GM19395 (cell line): ENCODE data around the gene PDGFD.

Experiments used
- ATAC-seq: cut with Tn5 transposase; IDR thresholded peaks from one replicate; pipeline ENCODE4 v1.9.1; 2021; ENCODE audit warnings: mild to moderate bottlenecking, moderate library complexity; ENCODE audit not compliant: unreplicated experiment

Gene PDGFD

DNA sequence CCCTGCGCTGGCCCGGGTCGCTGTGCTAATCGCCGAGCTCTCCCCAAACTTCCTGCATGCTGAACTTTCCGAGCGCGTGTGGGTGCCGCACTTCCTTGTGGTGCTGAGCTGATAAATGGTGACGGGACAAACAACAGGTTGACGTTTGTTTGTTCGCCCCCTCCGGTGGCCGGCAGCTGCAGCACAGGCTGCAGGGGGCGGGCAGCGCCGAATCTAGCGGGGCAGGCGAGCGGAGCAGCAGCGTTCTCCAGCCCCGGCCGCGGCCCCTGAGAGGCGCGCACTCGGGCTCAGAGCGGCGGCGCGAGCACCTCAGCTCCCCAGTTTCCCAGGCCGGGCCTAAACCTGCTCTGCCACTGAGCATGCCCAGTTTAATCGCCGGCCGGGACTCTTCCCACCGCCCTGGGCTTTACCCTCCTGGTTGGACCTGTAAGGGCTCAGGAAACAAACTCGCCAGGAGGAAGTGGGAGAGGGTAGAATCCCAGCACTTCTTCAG is at the start of gene PDGFD:
TSS of gene PDGFD (minus strand) at position 120 of the 493 bp plus-strand sequence.
- peak; percentile 95 for ATAC-seq

DNA sequence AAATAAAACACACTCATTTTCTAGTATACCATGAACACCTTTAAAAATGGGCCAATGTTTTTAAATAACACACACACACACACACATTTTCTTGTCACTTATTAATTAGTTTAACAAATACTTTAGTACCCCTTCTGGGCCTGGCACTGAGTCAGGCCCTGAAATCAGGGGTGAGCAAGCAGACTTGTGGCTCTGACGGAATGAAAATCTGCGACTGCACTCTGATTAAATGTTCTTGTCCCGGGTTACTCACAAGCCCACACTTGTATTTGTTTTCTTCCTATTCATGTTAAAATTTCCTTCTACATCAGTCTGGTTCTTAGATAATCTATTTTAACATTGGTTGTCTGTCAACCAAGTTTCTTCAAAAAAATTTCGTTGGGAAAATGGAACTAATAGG is 43.0 kb upstream of the PDGFD start:
- ATAC-seq, result no peak

DNA sequence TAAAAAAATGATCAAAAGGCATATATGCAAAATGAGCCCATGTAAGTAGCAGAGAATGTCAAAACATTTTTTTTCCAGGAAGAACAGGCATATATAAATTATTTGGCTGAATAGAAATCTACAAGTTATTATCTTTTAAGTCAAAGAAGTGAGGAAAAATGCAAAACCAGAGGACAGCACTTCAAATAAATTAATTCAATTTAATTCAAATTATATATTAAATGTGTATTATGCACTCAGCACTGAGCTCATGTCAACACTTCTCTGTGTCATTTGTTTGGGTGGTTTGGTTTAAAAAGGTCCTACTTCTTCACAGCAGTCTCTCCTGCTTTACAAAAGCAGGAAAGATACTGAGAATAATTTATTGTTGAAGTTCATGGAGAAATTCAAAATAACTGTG is 41.9 kb upstream of the PDGFD start:
- no peak for ATAC-seq

DNA sequence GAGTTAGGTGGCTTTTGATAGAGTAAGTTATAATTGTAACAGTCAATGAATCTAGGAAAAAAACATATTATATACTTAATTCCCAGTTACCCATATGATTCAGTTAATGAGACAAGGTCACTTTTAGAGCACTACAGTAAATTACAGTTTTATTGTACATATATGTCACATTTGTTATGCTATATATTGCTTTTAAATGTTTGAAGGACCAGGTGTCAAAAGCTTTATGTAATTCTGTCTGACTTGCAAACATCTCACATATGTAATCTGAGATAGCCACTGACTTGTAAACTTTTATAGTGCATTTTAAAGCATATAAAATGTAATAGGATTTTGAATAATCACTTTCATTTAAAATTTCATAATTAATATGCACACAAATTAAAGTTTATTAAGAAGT is 36.7 kb upstream of the PDGFD start:
- no peak for ATAC-seq

DNA sequence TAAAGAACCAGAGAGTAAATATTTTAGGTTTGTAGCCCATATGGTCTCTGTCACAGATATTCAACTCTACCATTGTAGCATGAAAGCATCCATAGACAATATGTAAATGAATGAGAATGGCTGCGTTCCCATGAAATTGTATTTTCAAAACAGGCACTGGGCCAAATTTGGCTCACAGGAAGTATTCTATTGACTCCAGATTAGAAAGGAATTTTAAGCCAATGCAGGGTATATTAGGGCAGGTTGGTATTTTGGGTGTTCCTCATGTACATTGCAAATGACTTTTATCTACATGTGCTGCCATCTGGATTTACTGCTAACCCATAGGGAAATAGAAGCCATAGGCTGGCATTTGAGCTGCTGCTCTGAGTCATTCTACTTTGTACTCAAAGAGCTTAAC is 35.1 kb upstream of the PDGFD start:
- no peak for ATAC-seq

DNA sequence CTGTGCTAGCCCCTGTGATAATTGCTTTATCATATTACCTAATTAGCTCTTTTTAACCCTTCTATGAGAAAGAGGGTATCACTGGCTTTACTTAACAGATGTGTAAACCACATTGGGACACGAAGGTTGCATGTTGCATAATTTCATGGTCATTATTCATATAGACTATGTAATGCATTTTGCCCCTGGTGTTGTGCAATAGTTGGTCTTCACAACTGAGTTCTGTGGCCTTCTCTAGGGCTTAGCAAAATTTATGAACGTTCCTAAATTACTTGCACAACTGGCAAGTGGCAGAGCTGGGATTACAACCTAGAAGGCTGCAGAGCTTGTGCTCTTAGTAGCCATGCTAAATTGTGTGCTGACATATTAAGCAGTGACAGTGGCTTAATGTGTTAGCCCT is 34.6 kb upstream of the PDGFD start:
- no peak for ATAC-seq

DNA sequence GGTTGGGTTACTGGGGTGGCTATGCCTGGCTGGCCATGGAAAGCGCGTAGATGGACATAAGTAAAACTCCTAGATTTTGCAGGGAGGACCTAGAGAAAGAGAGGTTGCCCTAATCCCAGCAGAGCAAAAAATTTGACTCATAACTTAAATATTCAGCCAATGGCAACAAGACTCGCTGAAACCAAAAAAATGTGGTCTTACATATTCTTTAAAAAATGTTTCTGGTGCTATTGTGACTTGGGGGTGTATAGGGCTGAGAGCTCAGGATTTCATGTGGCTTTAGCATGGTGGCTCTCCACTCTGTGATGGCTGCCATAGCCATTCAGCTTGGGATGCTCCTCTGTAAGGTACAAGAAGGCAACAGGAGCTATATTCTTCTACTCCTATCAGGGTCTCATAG is 27.2 kb upstream of the PDGFD start:
- no peak for ATAC-seq

DNA sequence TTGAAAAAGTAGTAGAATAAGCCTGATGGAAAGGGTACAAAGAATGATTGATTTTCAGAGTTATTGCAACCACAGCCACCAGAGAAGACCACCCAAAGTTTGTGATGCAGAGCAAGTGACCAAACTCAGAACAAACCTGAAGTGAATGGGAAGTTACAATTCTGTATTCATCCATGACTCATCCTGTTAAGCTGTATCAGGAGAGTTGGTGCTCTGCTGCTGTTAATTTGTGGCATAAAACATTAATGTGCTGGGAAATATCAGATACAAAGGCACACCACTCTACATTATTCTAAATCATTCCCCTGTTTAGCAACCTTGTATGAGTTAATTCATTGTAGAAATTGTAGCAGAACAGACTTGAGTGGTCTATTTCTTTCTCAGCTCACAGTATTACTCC is 19.6 kb upstream of the PDGFD start:
- ATAC-seq, result no peak

DNA sequence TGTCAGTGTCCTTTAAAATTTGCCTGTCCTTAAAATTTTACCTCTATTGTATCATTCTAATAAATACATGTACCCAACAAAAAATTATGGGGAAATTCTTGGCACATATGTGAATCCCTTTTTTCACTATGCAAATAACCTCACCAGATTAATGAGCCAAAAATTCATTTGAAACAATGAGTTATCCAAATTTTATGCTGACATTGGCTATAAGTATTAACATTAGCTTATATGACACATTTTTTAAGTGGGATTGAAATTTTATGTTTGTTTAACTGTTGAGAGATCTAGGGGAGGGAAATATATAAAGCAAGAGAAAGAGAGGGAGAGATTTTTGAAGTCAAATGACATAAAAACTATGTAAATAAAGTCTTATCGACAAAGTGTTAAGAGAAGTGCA is 11.8 kb upstream of the PDGFD start:
- ATAC-seq, result no peak

DNA sequence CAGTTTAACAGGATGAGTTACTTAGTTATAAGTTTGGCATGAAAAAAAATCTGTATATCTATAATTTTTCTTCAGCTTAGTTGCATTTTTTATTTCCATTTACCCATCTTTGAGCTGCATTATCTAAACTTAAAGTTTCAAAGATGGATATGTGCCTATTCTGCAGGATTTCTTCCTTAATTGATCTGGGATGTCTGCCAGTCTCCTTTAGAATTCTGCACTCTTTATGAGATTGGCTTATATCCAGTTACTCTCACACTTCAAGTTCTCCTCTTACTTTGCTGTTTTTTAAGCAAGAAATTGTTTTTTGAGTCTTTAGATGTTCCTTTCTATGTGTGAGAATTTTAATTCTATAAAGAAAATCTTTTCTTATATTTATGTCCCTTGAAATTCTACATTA is 5.1 kb upstream of the PDGFD start:
- no peak for ATAC-seq

DNA sequence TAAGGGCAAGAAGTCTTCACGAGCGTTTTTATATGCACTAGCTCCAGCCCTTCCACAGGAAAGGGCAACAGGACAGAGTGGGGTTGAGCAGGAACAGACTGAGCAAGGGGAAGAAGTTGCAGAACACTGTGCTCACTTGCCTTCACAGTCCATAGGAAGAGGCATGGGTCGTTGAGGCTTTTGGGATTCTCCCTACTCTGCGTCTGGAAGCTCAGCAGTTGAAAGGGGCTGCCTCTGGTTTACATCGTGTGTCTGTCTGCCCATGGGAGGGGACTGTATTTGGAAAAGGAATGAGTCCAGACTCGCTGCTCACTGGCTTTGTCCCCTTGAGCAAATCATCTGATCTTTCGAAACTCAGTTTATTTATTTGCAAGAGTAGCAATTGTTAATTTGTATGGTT is 1.1 kb upstream of the PDGFD start:
- no peak for ATAC-seq

DNA sequence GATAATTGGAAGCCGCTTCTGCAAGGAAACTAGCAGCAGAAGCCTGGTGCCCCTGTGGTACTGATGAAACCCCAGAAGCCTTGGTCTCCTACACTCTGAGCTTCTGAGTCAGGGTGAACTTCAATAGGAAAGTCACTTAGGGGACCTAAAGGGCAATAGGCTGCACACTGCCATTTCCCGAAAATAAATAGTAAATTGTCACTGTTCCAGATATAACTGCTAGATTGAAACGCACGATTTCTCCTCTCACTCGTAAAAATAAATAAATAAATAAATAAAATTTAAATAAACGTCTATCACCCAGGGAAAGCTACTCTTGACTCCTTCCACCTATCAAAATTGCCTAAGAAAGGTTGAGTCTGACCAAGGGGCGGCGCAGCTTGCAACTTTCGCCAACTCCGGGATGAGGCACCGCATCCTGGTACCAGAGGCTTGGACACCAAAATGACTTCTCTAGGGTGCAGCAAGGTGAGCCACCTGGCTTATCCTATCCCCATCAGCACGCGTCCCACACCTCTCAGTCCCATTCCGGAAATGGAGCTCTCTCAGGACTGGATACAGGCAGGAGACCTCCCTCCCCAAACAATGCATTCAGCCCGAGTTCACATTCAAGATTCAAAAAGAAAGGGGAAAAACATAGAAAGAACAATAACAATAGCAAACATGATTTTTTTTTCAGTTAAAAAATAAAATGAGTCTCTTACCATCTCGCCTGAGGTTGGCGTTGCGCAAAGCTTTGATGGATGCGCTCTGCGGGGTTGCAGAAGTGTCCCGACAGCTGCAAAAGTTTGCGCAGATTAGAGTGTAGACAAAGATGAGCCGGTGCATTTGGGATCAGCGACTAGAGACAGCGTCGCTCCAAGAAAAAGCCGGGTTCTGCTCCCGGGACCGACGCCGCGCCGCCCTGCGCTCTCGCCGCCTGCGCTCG is 583 bp downstream of the PDGFD start:
- ATAC-seq, result peak; percentile 44

DNA sequence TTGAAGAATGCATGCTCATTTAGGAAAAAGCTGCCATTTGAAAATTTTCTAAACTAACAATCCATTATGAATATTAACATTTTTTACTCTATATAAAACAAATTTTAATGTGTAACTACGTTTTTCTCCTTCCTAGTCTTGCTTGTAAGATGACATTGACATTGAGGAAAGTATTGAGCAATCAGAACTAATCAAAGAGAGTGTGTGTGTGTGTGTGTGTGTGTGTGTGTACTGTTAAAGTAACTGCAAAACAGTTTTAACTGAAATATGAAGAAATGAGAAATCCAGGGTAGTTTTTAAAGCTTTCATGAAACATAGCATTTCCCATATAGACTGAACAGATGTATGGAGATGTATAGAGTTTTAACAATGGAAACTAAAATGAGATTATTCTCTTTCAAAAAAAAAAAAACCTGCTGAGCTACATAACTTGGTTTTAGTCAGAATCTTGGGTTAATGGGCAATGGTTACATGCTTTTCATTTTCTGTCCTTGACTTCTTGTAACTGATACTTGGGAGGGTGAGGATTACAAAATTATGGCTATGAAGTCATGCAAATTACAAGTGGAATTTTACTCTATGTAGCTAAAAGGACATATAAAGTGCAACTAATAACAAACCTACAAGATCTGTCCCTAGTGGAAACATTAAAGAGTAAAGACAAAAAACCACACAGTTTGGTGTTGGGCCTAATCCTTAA is 2.0 kb downstream of the PDGFD start:
- no peak for ATAC-seq

DNA sequence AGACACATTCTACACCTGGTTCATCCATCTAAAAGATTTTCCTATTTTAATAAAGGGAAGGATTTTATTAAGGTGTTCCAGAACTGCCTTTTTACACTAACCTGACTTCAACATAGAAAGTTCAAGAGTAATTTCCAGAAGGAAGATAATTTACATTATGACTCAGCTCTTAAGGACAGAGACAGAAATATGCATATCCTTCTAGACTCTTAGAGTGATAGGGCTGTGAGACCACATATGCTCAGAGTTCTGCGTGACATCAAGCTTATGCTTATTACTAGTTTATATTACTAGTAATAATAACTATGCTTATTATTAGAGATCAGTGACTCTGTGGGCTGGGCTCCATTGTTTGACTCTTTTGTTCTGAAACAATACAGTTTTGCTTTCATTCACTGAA is 4.6 kb downstream of the PDGFD start:
- ATAC-seq, result no peak

DNA sequence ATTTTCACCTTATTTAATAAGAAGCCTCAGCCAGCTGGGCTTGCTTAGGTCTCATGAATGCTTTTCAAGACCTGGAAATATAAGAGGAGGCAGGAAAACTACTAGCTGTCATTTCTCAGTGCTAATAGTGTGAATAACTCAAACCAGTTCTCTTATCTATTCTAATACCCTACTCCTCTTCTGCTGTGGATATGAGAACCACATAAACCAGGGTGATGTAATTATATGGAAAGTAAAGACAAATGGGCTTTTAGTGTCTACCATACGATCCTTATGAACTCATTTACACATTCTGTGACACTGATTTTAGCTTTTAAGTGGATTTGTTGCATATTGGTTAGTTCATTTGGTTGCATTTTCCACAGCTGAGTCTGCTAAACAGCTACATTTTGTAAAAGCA is 8.6 kb downstream of the PDGFD start:
- ATAC-seq, result no peak

DNA sequence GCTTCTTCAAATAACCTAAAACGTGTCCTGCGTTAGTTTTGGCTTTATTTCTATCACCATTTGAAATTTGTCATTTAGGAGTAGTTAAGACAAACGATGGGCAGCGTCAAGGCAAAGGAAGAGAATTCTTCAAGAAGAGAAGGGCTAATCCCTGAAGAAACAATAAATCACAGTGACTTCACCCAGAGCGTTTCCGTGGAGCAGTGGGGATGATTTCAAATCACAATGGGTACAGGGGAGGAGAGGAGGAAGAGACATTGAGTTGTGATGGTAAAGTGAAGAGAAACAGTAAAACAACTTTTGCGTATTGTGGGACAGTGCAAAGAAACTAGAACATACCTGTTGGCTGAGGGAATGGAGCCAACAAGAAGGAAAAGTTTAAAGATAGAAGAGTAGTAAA is 9.7 kb downstream of the PDGFD start:
- ATAC-seq, result no peak

DNA sequence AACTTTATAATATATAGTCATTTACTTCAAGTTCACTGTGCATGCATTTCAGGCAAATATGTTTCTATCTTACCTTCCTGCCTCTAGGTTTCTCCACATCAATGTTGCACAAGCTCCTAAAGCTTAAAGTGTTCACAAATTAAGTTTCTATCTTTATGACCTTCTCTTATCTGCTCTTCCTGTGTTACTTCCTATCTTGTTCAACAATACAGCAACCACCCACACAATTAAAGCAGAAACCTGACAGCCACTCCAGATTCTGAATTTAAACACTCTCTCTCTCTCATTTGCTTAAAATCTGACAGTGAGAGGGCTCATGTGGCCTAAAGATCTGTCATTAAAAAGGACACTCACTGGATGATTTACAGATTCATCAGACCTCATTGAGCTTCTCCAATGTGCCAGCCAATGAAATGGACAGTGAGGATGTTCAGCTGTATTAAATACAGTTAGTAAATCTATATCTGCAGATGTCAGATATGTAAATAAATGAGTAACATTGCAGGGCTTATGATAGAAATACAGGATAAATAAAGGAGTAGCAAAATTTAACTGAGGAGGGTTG is 10.9 kb downstream of the PDGFD start:
- no peak for ATAC-seq

DNA sequence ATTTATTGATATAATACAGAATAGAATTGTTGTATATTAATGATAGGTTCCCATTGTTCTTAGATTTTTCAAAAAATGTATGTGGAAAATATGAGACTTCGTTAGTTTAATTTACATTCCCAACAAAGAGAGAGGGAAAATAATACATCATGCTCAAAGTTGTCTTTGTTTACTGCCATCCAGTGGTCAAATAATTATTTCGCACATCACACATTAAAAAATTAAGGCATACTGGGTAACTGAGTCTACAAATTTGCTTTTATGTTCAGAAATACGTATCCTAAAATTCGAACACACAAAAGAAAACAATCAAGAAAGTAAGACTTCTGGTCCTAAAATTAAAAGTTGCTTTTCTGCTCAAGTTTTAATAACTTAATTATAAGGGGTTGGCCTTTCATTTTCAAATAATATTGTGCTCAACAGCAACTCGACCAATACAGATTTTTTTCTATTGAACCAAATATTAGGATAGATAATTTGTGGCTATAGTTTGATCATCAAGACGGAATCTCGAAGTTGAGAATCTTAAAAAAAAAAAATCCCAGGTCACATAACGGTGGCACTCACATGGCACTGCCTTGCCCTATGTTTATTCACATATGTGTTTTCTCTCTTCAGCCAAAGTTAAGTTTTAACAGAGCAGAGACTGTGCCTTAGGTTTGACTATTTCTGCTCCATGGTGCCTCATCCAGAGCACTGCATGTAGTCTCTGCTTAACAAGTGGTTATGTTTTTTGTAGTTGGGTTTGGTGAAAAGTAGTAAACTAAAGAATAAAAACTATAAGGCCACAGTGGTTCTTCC is 12.3 kb downstream of the PDGFD start:
- no peak for ATAC-seq

DNA sequence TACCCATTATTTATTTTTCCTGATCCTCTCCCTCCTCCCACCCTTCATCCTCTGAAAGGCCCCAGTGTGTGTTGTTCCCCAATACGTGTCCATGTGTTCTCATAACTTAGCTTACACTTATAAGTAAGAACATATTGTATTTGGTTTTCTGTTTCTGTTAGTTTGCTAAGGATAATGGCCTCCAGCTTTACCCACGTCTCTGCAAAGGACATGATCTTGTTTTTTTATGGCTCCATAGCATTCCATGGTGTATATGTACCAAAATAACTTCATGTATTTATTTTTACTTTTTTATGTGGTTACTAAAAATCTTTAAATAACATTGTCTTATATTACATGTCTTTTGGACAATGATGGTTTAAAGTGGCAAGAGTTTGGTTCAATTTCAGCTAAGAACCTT is 15.2 kb downstream of the PDGFD start:
- no peak for ATAC-seq

DNA sequence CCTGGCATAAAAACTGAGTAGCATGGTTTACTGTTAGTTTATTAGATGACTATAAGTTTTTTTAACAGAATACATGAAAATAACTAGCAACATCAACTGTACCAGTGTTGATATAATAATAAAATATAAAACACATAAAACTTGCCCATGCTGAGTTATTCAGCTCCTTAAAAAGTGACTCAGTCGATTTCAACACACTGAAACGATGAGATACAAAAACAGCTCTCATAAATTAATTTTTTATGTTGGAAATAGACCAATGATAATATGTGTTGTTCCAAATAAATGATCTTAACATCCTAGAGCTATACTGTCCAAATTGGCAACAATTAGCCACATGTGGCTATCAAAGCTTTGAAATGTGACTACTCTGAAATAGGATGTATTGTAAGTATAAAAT is 15.9 kb downstream of the PDGFD start:
- no peak for ATAC-seq

DNA sequence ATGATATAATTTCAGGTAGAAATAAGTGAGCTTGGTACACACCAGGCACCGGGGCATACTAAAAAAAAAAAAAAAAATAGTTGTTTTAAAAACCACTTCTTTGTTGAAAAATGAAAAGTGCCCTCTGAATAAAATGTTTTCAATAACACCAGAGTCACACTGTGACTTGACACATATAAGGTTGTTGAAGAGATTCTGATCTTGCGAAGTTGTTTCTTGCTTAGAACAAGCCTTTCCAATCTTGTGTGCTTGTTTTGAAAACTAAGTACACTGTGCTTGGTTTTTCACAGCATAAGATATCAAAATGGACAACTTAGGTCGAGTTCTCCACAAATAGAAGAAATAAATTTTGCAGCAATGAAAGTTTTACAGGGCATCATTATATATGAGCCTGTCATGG is 17.0 kb downstream of the PDGFD start:
- no peak for ATAC-seq
